Neural progenitor cell (in vitro differentiated cells): ENCODE data around the gene FBLN2.

Source experiments
- EZH2 ChIP-seq: fragments of 200-600 bp; sonication (generic); IDR thresholded peaks from 2 replicates; pipeline ENCODE4 v1.6.1; 2017; ENCODE audit warnings: antibody characterized with exemption, mild to moderate bottlenecking, moderate library complexity
- EZH2phosphoT487 ChIP-seq: fragments of 200-600 bp; sonication (generic); IDR thresholded peaks from 2 replicates; pipeline ENCODE4 v1.6.1; 2017; ENCODE audit warnings: antibody characterized with exemption
- TF ChIP-seq, protein P1 (sequence below): fragments of 200-600 bp; sonication (generic); IDR thresholded peaks from 2 replicates; pipeline ENCODE4 v1.5.1; 2017; ENCODE audit warnings: antibody characterized with exemption, mild to moderate bottlenecking

DNA sequence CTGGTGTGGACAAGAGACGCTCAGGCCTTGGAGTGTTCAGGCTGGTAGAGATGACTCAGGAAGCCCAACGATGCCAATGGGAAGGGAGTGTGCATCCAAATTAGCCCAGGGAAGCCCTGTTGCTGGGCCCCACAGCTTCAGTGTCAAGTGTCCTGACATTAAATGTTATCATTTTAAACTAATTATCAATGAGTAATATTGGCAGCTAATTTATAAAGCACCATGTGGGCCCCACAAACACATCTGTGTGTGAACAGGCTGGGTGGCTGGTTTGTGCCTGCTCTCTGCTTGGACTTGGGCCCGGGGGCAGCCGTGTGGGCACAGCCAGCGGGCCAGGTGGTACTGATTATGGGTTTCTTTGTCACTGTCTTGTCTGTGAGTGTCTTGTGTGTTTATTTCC, 15.0 kb downstream of the FBLN2 start:
- TF ChIP-seq, protein P1, sequence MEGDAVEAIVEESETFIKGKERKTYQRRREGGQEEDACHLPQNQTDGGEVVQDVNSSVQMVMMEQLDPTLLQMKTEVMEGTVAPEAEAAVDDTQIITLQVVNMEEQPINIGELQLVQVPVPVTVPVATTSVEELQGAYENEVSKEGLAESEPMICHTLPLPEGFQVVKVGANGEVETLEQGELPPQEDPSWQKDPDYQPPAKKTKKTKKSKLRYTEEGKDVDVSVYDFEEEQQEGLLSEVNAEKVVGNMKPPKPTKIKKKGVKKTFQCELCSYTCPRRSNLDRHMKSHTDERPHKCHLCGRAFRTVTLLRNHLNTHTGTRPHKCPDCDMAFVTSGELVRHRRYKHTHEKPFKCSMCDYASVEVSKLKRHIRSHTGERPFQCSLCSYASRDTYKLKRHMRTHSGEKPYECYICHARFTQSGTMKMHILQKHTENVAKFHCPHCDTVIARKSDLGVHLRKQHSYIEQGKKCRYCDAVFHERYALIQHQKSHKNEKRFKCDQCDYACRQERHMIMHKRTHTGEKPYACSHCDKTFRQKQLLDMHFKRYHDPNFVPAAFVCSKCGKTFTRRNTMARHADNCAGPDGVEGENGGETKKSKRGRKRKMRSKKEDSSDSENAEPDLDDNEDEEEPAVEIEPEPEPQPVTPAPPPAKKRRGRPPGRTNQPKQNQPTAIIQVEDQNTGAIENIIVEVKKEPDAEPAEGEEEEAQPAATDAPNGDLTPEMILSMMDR, result no peak
- TF ChIP-seq EZH2phosphoT487, result no peak
- no peak for TF ChIP-seq EZH2
